ENCODE measurements around the gene SULF2.

SULF2 gene

DNA sequence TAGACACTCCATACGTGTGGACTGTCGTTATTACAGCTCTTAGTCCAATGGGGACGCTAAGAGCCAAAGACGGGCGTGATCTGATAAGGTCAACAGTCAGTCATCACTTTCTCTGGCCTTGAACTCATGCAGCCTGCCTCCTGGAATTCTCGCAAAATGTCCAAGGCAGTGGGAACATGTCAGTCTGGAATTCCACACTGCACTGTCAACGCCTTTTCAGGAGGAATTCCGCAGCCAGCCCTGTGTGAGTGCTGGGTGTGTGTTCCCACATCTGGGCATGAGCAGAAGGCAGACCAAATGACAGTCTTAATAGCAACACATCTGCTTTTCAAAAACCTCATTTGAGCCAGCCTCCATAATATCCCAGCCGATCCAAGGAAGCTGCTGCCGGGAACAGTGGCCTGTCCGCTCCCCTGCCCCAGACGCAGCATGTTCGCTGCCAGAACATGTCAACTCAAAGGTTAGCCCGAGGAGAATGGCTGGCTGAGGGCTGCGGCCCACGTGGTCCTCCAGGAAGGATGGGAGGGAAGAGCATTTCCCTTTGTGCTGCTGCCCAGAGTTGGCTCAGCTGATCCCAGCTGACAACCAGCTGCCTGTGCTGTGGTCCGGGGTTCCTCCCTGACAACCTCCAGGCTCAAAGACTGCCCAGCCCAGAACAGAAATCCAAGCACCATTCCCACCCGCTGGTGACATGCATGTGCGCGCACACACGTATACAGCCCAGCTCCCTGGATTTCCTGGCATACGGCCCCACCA, 103.1 kb downstream of the SULF2 start:
- no peak for DNase-seq

GRCh38 chr20:47680804-47681529, 104.3 kb downstream of the SULF2 start:
- DNase-seq: no peak

GRCh38 chr20:47679462-47679861, 105.8 kb downstream of the SULF2 start:
- DNase-seq: no peak

DNA sequence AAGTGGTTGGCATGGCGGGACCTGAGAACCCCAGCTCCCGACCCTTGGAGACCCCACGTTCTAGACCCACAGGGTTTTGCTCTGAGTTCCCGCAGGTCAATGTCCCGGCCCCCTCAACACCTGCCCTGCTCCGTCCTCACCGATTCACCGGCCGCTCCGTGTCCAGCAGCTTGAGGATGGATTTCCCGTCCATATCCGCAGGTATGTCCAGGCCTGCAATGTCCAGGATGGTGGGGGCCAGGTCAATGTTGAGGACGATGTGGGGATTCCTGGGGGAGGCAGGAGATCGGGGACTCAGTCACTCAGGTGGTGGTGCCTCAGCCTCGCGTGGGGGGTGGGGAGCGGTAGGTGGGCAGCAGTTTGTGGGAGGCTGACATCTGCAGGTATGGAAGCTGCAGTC, 106.7 kb downstream of the SULF2 start:
- no peak for DNase-seq

- DNase-seq: no peak
Measured at GRCh38 chr20:47677635-47678453, 107.4 kb downstream of the SULF2 start.

DNA sequence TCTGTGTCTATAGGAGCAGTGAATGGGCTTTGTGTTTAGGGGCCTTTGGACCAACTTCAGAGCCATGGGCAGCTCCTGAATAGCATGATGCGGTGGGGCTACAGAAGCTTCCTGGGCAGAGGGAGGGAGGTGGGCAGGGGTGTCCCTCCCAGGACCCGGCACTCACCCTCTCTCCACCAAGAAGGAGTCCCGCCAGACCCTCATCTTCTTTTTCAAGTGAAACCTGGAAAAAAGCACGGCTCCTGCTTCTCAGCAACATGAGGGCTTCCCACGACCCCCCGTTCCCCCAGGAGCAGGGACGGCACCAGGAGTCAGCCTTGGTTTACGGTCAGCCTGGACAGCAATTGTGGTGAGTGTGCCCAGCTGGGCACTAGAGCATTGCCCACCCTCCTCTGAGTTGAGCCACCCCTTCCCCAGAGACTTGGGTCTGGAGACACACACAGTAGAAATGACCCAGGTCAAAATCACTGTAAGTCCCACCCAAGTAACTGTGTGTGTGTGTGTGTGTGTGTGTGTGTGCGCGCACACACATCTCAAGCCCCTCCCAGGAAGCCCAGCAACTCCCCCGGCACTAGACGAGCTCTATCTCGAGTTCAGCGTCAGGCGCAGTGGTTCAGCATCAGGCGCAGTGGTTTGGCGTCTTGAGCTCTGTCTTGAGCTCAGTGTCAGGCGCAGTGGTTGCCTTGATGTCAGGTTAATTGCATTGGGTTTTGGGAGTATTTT, 108.2 kb downstream of the SULF2 start:
- DNase-seq: no peak

- no peak for DNase-seq
Measured at GRCh38 chr20:47676219-47676721, 109.0 kb downstream of the SULF2 start.

- no peak for DNase-seq
Measured at GRCh38 chr20:47675190-47676142, 109.8 kb downstream of the SULF2 start.

DNA sequence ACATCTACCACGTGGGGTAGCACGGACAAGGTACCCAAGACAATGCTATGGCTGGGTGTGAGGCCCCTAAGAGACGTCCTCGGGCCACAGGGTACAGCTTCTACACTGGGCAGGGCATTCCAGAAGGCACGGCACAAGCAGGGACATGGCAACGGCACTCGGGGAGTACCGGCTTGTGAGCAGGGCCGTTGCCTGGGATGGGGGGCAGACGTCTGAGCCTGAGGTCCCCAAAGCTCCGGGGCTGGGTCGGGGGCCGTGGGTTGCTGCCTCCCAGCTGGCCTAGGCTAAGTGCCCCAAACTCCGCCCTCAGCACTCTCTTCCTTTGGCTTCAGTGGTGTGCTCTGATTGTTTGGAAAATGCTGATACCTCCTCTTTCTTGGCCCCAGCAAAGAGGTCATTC, 110.6 kb downstream of the SULF2 start:
- no peak for DNase-seq

GRCh38 chr20:47674145-47674544, 111.1 kb downstream of the SULF2 start:
- no peak for DNase-seq

DNA sequence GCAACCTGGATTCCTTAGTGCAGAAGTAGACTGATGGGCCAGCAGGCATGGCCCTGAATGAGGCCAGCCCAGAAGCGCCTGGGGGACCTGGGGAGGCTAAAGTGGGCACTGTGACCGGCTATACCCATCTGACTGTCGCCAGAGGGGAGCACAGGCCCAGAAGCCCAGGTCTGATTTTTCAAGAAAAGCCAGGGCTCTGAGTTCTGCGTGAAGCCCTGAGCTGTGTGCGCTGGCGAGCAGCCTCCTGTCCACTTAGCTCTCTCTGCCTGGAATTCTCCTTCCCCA, 111.7 kb downstream of the SULF2 start:
- no peak for DNase-seq

- no peak for DNase-seq
Measured at GRCh38 chr20:47672886-47673670, 112.2 kb downstream of the SULF2 start.

DNA sequence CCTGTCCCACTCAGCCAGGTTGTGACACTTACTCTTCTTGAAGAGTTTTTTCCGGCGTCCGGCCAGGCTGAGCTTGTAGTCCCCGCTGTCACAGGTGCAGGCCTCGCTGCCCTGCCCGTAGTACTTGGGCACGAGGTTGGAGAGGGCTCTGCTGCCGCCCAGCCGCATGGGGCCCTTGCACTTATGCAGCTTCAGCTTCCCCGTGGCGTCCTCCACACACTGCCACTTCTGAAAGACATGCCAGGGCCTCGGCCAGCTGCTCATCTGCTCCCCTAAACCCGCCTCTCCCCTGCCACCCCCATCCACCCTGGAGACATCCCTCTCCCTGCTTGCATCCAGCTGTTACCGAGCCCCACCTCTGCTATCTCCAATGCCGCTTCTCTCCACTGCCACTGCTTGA, 113.1 kb downstream of the SULF2 start:
- DNase-seq: no peak

- DNase-seq: no peak
Measured at GRCh38 chr20:47670913-47671312, 114.4 kb downstream of the SULF2 start.

DNA sequence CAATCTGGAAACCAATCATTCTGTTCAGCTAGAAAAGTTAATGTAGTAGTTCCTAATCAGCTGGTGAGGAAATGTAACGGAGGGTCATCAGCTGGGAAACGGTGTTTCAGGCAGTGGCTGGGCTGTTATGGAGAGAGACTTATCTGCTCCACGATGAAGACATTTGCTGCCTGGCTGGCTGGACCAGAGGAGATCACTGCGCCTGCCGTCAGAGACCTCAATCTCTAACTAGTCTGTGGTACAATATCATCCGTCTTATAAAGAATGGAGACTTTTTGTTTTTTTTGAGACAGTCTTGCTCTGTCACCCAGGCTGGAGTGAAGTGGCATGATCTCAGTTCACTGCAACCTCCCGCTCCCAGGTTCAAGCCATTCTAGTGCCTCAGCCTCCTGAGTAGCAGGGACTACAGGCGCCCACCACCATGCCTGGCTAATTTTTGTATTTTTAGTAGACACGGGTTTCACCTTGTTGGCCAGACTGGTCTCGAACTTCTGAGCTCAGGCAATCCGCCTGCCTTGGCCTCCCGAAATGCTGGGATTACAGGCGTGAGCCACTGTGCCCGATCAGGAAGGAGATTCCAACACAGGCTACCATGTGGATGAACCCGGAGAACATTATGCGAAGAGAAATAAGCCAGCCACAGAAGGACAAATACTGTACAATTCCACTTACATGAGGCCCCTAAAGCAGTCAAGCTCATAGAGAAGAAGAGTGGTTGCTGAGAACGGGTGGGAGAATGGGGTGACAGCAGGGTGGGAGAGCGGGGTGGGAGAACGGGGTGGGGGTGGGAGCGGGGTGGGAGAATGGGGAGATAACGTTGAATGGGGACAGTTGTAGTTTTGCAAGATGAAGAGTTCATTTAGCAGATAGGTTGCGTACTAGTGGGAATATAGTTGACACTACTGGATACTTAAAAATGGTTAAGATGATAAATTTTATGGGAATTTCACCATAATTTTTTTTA, 115.1 kb downstream of the SULF2 start:
- DNase-seq: no peak

DNA sequence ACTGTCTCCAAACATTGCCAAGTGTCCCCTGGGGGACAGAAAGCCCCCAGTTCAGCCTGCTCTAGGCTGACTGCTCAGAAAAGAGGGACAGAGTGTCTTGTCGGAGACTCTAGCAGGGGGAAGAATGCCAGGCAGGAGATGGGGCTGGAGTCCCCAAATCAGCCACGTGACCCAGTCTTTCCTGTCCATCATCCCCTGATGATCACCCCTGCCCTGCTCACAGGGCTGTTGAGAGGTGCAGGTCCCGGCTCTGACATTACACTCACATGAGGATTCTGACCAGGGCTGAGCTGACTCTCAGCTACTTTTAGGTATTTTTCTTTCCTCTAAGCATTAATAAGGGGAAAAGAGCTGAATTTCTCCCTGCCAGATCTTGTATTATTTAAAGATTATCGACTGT, 115.8 kb downstream of the SULF2 start:
- no peak for DNase-seq

DNA sequence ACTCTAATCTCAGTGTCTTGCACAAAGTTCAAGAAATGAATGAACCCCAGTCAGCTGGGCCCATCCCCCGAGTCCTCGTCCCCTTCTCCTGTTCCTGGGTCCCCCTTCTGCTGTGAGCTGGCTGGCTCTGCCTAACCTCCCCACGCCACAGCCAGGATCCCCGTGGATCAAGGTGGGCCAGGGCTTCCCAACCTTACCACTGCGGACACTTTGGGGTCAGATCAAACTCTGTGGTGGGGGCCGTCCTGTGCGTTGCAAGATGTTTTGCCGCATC, 116.2 kb downstream of the SULF2 start:
- DNase-seq: no peak

GRCh38 chr20:47668313-47669151, 116.7 kb downstream of the SULF2 start:
- no peak for DNase-seq
